Limb (tissue), 2 donors: ENCODE measurements around the gene ZFPL1.

Source experiments
- DNase-seq, 2 donors: peaks; one replicate each; pipeline ENCODE4 v3.0.0-alpha.2; 2016; ENCODE audit errors: extremely low spot score in 2 of 2

Gene ZFPL1

DNA sequence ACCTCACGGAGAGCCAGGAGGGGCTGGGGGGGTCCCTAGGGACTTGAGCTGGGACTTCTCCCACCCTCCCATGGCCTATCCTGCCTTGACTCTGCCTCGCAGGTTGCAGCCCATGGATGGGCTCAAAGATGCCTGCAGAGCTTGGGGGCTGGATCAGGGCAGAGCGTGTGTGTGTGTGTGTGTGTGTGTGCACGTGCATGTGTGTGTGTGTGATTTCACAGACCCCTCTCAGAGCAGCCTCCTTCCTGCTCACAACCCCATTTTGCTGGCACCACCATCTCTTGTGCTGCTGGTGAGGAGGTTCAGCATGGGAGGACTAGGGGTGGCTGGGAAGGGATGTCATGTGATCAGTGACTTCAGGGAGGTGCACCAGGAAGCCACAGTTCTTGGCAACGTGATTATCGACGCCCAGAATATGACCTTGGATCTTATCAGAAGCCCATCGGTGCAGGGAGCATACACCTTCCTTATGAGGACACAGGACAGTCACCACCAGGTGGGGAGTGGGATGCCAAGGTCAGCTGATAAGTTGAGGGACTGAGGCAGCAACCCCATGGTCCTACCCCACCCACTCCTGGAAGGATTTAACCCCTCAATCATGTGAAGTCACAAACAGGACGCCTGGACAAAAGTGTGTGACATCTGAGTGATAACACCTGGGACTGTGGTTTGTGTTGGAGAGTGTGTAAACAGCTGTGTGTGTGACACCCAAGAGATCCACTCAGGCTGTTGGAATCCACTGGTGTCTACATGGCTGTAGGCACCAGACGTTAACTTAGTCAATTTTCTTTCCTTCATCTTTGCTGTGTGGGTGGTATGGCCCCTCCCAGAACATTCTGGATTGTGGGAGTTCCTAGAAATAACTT is 23.8 kb upstream of the ZFPL1 start:
- DNase-seq = no peak

DNA sequence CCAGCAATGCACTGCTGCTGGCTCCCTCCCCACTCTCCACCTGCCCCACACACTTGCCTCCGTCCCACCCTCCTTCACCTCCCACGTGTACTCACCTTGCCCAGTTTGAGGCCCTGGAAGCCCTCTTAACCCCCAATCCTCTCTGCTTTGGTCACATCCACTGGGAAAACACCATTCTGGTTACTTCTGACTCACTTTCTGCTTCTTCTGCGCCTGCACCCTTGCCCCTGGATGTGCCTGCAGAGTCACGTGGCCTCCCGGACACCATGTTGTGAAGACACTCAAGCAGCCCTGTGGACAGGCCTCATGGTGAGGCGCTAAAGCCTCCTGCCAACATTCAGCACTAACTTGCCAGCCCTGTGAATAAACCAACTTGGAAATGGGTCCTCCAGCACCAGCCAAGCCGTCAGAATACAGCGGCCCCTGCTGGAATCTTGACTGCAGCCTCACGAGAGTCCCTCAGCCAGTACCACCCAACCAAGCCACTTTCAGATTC is 23.1 kb upstream of the ZFPL1 start:
- DNase-seq = no peak

DNA sequence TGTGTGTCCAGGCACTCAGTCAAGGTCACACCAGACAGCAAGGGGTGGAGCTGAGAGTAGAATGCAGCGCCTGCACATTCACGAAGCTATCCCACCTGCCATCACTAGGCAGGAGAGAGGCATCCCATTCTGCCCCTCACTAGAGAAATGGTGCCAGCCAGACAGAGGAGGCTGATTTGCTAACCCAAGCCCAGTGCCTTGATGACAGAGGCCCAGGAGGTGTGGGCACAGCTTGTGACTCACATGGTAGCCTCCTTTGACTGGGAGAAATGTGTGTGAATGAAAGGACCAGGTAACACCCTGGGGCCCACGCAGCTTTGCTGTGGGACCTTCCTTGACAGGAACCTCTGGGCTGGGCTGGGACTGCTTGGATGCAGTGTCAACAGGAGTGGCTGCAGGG is 20.5 kb upstream of the ZFPL1 start:
- DNase-seq = no peak

DNA sequence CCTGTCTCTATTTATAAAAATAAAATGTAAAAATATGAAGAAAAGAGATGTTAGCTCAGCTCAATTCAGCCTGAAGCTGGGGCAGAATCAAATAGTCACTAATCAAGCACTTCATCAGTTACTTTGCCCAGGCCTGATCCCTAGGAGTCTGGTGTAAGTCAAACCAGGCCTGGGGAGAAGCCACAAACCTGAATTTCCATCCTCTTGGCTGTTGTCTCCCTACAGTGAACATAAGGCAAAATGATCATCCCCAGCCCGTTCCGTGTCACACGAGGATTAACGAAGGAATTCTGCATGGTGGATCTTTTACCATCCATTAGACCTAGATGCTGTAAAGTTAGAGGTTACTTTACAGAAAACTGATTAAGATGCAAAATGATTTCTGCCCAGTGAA is 19.2 kb upstream of the ZFPL1 start:
- DNase-seq = no peak

DNA sequence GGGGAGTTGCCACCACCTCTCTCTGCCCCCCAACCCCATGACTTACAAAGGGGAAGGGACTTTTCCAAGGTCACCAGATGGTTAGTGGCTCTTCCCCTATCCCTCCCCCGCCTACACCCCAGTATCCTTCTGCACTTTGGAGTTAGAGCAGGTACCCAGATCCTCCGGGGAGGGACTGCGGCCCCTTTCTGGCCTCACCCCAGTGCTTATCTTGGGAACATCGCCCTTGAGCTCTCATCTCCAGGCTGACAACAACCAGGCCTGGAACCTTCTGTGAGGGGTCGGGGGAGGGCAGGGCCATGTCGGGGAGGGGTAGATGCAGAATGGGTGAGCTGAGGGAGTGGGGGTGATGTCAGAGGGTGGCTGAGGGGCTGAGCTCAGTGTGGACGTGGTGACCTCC is 18.2 kb upstream of the ZFPL1 start:
- DNase-seq = no peak

DNA sequence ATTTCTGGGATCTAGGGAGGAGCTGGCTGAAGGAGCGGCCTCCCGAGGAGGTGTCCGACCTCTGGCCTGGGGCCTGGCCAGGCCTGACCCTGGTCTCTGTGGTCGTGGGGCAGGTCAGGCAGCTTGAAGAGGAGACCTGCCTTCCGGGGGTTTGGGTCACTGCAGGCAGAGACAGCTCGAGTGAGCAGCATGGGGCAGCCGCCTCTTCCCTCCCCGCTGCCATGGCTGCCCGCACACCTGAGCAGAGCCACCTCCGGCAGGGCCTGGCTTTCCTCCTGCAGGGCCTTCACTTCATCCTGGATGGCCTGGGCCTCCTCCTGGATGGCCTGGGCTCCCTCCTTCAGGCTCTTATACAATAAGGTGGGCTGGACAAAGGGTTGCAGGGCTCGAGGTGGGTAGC is 17.7 kb upstream of the ZFPL1 start:
- no peak for DNase-seq

DNA sequence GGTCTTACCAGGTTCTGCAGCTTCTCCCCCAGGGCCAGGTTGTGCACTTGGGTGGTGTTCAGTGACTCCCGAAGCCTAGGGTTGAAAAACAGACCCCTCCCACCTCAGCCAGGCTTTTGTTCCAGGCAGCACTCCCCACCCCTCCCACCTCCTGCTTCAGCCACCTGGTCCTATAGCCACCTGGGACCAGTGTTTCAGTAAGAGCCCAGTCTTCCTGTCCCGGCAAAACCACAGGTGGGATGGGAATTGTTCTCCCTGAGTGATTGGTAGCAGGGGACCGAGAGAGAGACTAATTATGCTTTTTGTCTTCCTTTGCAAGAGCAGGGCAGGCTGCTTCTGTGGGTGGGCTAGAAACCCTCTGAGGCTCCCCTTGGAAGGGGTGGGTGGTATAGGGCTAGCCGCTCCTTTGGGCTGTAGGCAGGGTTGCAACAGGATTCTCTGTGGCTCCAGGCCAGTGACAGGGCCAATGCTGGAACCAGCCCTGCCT is 17.2 kb upstream of the ZFPL1 start:
- no peak for DNase-seq

DNA sequence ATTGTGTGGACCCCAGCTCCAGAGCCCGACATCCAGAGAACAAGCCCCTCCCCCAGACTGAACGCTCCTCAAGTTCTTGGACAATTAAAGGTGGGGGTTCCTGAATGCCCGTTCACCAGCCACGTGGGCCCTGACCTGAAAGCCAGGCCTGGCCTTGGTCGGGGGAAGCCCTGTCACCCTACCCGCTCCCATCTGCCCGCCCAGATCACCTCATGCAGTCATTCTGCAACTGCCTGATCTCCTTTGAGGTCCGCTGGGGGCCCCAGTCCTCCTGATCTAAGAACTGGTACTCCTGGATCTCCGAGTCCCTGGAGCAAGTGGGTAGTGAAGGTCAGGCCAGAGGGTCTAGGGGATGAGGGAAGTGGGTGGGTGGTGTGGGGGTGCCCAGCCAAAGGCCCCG is 16.6 kb upstream of the ZFPL1 start:
- no peak for DNase-seq

DNA sequence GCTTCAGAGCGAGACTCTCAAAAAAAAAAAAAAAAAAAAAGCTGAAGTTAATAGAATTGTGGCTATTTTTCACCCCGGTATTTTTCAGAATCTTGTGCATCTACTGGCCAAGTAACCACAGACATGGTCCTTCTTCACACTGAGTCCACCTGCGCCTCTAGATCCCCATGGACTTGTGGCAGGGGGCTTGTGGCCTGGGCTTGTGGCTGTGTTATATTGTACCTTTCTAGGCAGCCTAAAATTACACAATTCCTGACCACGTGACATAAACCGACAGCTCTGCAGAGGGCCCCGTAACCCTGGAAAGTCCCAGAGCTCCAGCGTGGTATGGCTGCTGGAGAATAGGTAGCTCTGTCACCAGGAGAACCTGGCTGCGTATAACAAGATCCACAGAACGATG is 14.8 kb upstream of the ZFPL1 start:
- DNase-seq = no peak

DNA sequence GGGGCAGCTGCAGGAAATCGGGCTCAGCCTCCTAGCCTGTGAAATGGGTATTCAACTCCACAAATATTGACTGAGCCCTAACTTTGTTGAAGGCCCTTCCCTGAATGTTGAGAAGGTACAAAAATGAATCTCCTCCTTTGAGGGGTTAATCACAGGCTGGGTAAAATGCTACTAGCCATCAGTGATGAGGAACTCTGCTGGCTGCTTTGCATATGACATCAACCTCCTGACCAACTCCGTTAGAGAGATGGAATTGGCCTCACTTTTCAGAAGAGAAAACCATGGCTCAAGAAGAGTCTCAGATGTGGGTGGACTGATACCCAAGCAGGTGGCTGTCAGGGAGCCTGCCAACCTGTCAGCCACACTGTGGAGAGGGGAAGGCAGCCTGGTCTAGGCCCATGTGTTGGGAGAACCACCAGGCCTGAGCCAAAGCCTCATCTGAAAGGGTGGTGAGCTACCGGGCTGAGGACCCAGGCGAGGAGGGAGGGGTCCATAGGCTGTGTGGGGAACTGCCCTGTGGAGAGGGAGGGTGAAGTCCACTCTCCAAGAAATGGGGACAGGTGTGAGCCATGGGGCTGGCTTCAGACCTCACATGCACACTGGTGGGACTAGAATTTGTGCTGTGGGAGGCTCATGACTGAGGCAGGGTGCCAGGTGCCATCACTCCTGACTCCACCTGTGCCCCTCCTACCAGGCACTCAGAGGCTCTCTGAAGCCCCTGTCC is 12.0 kb upstream of the ZFPL1 start:
- no peak for DNase-seq

DNA sequence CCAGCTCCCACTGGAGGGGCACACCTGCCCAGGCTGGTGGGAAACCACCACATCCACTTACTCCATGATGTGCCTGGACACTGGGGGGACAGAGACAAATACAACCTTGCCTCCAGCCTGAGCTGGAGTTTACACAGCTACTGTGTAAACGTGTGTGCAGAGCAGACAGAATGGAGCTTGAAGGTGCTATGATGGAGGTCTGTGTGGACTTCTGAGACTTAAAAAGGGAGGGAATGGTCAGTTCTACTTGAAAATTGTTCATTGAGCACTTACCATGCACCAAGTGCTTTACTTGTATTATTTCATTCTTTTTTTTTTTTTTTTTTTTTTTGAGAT is 11.4 kb upstream of the ZFPL1 start:
- no peak for DNase-seq

DNA sequence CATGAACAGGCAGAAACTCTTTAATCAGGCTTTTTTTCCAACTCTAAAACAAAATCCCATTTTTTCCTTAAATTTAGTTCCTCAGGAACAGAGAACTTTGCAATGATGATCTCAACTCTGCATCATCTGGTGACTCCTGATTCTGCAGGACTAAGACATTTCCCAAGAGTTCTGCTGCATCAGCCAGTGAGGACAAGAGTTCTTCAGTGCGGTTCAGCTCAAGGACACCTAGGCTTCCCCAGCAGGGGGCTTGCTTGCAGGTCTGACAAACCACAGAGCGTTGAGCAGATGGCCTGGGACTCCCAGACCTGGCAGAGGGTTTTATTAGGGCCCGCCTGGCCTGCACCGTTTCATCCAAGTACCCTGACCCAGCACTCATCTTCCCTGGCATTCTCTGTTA is 6.6 kb upstream of the ZFPL1 start:
- no peak for DNase-seq

DNA sequence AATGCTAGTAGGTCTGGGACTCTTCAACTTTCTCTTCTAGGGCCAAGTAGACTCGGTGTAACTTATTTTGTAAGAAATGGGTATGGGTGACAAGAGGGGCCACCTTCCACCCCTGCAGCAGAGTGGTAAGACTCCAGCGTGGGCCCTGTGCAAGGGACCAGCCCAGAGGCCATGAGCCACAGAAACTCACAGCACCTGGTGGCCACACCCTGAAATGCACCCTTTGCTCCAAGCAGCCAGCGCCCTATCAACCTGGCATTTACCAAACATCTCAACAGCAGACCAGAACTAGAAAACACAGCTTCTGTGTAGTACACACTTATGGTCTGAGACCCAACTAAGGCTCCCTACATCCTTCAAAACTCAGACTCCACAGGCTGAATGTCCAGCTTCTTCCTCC is 5.9 kb upstream of the ZFPL1 start:
- DNase-seq = no peak

DNA sequence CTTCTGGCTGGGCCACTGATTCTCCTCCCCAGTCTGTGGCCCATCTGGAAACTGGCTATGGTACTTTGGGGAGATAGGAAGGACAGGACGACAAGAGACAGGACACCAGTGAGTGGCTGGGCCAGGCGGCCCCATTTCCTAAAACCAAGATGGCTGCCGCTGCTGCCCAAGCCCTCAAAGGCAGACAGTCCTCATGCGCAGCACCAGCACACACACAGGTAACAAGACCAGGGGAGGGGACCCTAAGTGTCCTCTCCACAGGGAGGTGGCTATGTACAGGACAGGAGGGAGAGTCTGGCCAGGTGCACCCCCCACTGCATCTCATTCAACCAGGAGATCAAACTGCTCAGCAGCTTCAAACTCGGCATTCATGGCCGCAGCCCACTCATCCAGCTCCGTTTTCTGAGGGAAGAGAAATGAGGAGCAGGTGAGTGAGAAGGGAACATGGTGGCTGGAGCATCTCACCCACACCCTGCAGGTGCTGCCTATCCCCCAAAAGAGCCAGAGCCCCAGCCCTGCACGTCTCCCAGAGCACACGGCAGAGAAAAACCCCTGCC is 5.2 kb upstream of the ZFPL1 start:
- no peak for DNase-seq

DNA sequence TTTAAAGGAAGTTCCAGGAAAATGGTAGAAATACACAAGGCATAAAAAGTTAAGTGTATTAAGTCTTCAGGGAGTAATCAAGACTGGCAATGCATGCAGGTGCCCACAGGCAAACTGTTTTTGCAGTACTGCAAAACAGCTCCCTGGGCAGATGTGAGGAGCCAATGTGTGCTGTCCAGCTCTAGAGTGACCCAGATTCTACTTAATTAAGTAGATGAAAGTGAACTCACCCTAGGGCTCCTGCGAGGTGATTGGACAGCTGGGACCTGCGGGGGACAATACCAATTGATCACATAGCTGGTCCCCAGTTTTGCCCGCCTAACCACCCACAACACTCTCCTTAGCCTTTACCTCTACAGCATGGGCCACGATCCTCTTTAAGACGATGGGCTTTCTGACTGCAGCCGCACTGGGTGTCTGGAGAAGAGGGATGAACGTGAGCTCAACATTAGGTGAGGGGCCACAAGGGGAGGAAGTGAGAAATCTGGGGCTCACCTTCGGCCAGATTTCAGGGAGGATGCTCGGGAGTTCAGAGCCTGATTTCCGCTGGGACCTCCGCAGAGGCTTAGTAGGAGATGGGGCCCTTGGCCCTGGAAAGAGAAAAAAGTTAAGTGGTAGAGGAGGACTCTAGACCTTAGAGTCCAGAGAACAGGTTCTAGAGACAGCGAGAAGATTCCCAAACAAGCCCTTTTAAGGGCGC is 738 bp upstream of the ZFPL1 start:
- no peak for DNase-seq

DNA sequence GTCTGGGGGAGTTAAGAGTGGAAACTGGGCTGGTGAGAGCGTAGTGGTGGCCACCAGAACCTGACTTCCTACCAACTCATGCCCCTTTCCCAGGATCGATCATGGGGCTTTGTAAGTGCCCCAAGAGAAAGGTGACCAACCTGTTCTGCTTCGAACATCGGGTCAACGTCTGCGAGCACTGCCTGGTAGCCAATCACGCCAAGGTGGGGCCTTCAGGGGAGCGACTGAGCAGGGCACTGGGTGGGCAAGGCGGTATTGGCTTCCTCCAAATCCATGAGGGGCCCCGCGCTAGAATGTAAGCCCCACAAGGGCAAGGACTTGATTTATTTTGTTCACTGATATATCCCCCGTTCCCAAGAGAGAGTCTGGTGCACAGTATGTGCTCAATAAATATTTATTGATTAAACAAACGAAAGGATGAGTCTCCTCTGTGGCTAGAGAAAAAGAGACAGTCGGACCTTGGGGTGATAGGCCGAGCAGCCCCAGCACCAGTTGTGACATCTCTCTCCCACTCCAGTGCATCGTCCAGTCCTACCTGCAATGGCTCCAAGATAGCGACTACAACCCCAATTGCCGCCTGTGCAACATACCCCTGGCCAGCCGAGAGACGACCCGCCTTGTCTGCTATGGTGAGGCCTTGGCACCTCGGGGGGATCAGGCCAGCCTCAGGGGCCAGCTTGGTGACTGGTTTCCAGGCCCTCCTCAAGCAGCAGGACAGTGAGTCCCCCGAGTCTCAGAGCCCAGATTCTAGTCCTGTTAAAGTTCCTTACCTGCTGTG is 765 bp downstream of the ZFPL1 start:
- DNase-seq = no peak

DNA sequence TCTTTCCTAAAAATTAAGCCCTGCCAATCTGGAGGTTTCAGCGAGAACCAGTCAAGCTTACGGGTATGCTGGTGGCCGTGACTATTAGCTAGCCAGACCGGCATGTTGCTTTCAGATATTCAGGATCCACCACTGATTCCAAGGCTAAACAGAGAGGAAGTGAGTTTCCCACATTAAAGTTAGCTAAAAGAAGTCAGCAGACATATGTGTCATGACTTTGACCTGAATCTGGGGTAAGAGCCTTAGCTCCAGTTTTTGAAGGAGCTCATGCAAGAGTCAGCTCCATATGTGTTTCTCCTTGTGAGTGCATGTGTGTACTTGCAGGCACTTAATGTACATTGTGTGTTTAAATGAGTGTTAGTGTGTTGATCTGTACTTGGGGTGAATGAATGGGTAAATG is 1.4 kb downstream of the ZFPL1 start:
- DNase-seq = no peak

DNA sequence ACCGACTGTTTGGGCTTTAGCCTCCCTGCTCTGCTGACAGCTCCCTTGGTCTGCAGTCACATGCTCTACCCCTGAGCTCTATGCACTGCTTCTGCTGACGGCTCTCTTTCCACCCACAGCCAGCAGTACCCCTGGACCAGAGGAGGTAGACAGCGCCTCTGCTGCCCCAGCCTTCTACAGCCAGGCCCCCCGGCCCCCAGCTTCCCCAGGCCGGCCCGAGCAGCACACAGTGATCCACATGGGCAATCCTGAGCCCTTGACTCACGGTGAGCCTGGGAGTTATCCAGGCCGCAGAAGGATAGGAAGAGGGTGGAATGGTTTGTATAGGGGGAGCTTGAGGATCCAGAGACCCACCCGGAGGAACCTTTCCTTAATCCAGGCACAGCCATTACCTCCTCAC is 2.8 kb downstream of the ZFPL1 start:
- DNase-seq = no peak

DNA sequence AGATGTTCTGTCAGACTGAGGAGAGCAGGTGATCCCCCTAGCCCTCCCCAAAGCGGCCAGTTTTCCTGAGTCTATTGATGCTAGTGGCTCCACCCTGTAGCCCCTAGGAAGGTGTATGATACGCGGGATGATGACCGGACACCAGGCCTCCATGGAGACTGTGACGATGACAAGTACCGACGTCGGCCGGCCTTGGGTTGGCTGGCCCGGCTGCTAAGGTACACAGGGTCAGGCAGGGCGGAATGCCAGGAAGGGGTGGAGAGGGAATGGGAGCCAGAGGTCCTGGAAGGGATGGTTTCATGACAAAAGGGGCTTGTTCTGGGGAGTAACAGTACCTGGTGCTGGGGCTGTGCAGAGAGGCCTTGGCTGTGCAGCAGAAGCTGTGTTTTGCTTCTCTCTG is 3.2 kb downstream of the ZFPL1 start:
- DNase-seq = no peak

DNA sequence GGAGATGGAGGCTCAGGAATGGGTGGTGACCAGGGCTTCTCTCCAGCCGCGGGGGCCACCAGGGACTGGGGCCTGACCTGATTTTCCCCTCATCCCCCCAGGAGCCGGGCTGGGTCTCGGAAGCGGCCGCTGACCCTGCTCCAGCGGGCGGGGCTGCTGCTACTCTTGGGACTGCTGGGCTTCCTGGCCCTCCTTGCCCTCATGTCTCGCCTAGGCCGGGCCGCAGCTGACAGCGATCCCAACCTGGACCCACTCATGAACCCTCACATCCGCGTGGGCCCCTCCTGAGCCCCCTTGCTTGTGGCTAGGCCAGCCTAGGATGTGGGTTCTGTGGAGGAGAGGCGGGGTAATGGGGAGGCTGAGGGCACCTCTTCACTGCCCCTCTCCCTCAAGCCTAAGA is 3.8 kb downstream of the ZFPL1 start:
- DNase-seq = no peak

DNA sequence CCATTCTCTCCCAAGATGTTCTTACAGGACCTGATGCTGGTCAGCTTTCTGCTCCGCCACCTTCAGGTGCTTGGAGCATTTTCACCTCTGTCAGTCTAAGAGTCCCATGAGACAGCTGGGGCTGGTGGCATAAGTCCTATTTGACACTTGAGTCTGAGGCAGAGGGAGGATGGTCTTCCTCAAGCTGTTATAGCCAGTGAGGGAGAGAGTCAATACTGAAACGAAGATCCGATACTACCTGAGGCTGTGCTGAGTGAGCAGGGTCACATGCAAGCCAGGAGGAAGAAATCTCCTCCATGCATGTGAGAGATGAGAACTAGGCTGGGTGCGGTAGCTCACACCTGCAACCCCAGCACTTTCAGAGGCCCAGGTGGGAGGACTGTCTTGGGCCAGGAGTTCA is 5.6 kb downstream of the ZFPL1 start:
- DNase-seq = no peak
